Adrenal gland (tissue), 12 donors: ENCODE results near the gene STOML1. TPM values are rescaled to one million over a fixed set of nuclear protein-coding genes. Genes with fewer than 3 reads are reported as not detected.
A peak's percentile ranks its signal among the peaks of the same experiment; 100 is the strongest.

Experiments
- DNase-seq, 7 donors: peaks; one replicate each; pipeline ENCODE4 v3.0.0-alpha.2; 2019 to 2020
- H3K27ac ChIP-seq, 5 donors: fragments of 200-600 bp; sonication (generic) in 4 of 5; 1 replicate in 3 of 5; 2 replicates in 2 of 5; pipeline versions ENCODE4 v1.5.1 to v1.8.0; 2016 to 2020; ENCODE audit warnings: mild to moderate bottlenecking in 1 of 5
- H3K27me3 ChIP-seq: fragments of 200-600 bp; 2 replicates; pipeline ENCODE4 v1.8.0; 2021
- H3K36me3 ChIP-seq, 2 donors: fragments of 200-600 bp; replicated peaks in 1 of 2; 1 replicate in 1 of 2; 2 replicates in 1 of 2; pipeline versions ENCODE4 v1.5.1 to v1.8.0; 2018 to 2022
- H3K4me1 ChIP-seq, 2 donors: fragments of 200-600 bp; replicated peaks in 1 of 2; 1 replicate in 1 of 2; 2 replicates in 1 of 2; pipeline versions ENCODE4 v1.5.1 to v1.8.0; 2018 to 2021
- H3K4me3 ChIP-seq, 4 donors: fragments of 200-600 bp; sonication (generic) in 3 of 4; one replicate each; pipeline ENCODE4 v1.5.1; 2016 to 2018
- H3K9me3 ChIP-seq, 3 donors: fragments of 200-600 bp; sonication (generic) in 1 of 3; replicated peaks in 1 of 3; 1 replicate in 2 of 3; 2 replicates in 1 of 3; pipeline versions ENCODE4 v1.5.1 to v1.8.0; 2016 to 2021
- POLR2A ChIP-seq, 2 donors: fragments of 450-650 bp; IDR thresholded peaks; one replicate each; pipeline ENCODE4 v1.6.1; 2017; ENCODE audit warnings: antibody characterized with exemption in 2 of 2, mild to moderate bottlenecking in 2 of 2, moderate library complexity in 1 of 2
- WGBS, 4 donors: extraction: QIAGEN DNeasy Blood & Tissue Kit in 2 of 4; methylation state at CpG; one replicate each; pipeline versions ENCODE4 v1.1.5 to v1.1.7; 2013 to 2017; 5-methylcytosine and 5-hydroxymethylcytosine counted together
- intact Hi-C, 2 donors: fragments of 100-400 bp; cut with DNase I; formaldehyde crosslinking; loops; one replicate each; pipeline versions ENCODE4 v1.14.1 to v1.15.0; 2022 to 2023
- polyA plus RNA-seq, 3 donors: library from polyadenylated mRNA; stranded (reverse); fragments of 200-250 nt in 2 of 3; fragments of 350-450 nt in 1 of 3; fragmentation: Illumina TruSeq in 1 of 3; extraction: RNeasy Lipid Tissue Mini Kit (QIAGEN cat#74804) in 1 of 3; gene quantifications; one replicate each; pipeline ENCODE4 v1.2.3, GENCODE V29; 2013 to 2014
- total RNA-seq, 9 donors: library from RNA; depleted of rRNA in 4 of 9; stranded (reverse); fragments of >200 nt in 4 of 9; fragments of 120-200 nt in 1 of 9; fragmentation: NEBNext Ultra II Directional in 1 of 9; extraction: Animal tissue kit (Norgen Biotek cat#: 25700) in 1 of 9; gene quantifications; one replicate each; pipeline versions ENCODE4 v1.1.0 to v1.2.4, GENCODE V29; 2013 to 2023
- TF ChIP-seq, protein P1 (sequence below), 6 experiments: fragments of 450-650 bp in 4 of 6; fragments of 200-600 bp in 2 of 6; sonication (generic) in 1 of 6; IDR thresholded peaks; 1 replicate in 5 of 6; 2 replicates in 1 of 6; pipeline versions ENCODE4 v1.5.1 to v1.8.0; 2016 to 2021; ENCODE audit warnings: antibody characterized with exemption in 6 of 6, mild to moderate bottlenecking in 2 of 6, moderate library complexity in 1 of 6
- donor health status: healthy with polysubstance abuse.
- donor health status: Bipolar disorder and iron deficiency.
- donor health status: DM: yes; HTN: yes; CAD: no.
- donor health status: DM: no; HTN: no; CAD: no.
- donor health status: DM: no; HTN: no; CAD: no.
- donor health status: DM: yes; HTN: yes; CAD: no.

The STOML1 gene
- total and polyA plus RNA-seq, 12 donors: 8.6 to 92.2 (median 29.6) TPM

DNA sequence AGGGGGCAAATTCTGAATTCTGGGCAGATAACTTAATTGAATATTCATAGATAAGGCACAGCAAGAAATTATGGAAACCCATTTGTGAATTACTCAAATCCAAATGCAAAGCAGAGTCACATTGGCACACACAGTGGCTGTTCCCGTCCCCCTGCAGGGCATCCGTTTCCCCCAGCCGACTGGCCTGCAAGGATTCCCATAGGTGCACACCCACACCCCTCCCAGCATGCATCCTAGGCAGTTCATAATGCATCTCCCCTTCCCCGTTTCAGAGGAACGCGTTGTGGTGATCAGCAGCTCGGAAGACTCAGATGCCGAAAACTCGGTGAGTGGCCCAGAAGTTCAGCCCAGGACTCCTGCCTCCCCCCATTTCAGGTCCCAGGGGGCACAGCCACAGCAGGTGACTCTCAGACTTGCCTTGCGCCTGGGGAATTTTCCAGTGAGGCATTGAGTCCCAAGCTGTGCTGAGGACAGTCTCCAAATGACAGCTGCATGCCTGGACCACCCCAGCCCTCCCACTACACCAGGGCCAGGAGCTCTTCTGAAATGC, 42.2 kb upstream of the STOML1 start:
- intact Hi-C loops: no loop called here

DNA sequence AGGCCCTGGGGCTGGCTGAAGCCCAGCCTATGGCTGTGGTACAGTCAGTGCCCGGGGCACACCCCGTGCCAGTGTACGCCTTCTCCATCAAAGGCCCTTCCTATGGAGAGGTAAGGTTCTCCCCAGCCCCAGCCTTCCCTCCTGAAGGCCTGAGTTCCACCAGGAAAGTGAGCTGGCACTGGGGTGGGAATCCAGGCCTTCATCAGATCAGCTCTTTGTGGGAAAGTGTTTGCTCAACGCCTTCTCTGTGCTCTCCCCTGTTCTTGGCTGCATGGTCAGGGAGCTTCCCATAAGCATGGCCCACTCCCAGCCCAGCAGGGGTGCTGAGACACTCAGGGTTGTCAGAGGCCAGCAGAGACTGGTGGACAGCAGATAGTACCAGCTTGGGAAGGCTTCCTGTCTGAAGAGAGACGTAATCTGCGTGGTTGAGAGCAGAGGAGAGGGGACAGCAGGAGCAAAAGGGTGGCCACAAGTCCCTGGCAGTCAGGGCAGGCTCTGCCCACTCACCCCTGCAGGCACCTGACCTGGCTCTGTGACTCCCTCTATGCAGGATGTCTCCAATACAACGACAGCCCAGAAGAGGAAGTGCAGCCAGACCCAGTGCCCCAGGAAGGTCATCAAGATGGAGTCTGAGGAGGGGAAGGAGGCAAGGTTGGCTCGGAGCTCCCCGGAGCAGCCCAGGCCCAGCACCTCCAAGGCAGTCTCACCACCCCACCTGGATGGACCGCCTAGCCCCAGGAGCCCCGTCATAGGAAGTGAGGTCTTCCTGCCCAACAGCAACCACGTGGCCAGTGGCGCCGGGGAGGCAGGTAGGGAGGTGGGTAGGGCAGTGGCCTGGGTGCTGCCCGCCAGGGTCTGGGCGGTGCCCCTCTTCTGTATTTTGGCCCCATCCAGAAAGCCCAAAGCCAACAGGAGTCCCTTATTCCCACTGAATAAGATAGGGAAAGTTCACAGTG, 40.8 kb upstream of the STOML1 start:
- H3K4me3 ChIP-seq: no peak overlapping the region
- peaks cover 0 to 42% of the 10 kb centered on the region in 2 donors for H3K36me3 ChIP-seq
- intact Hi-C loops: no loop called here
- peak overlapping the region in 1 of 5 donors; percentile 36 for H3K27ac ChIP-seq
- no peaks in the 10 kb centered on the region for H3K27me3 ChIP-seq
- H3K9me3 ChIP-seq: no peaks in the 10 kb centered on the region
- no peak for DNase-seq
- 80 to 92% (median 83%) methylated on average over 7 to 16 of the region's 16 CpGs for WGBS, 4 donors
- TF ChIP-seq, protein P1, sequence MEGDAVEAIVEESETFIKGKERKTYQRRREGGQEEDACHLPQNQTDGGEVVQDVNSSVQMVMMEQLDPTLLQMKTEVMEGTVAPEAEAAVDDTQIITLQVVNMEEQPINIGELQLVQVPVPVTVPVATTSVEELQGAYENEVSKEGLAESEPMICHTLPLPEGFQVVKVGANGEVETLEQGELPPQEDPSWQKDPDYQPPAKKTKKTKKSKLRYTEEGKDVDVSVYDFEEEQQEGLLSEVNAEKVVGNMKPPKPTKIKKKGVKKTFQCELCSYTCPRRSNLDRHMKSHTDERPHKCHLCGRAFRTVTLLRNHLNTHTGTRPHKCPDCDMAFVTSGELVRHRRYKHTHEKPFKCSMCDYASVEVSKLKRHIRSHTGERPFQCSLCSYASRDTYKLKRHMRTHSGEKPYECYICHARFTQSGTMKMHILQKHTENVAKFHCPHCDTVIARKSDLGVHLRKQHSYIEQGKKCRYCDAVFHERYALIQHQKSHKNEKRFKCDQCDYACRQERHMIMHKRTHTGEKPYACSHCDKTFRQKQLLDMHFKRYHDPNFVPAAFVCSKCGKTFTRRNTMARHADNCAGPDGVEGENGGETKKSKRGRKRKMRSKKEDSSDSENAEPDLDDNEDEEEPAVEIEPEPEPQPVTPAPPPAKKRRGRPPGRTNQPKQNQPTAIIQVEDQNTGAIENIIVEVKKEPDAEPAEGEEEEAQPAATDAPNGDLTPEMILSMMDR (IDR thresholded peaks at IDR 0.05): no peak
- no peak for TF ChIP-seq POLR2A (IDR thresholded peaks at IDR 0.05)
- no peaks in the 10 kb centered on the region for H3K4me1 ChIP-seq

More for the DNA sequence above, 42.2 kb upstream of the STOML1 start:
- Histone ChIP-seq H3K9me3 (no peaks in the 10 kb centered on the region), H3K36me3 (peaks cover 0 to 42% of the 10 kb centered on the region in 2 donors), H3K27me3 (no peaks in the 10 kb centered on the region), H3K4me1 (no peaks in the 10 kb centered on the region), H3K27ac (no peak overlapping the region), H3K4me3 (no peak overlapping the region)
- TF ChIP-seq, protein P1 (IDR thresholded peaks at IDR 0.05): no peak
- TF ChIP-seq POLR2A (IDR thresholded peaks at IDR 0.05): no peak
- no peak for DNase-seq
- WGBS, 4 donors: 60 to 89% (median 86%) methylated on average over 3 to 10 of the region's 10 CpGs

DNA sequence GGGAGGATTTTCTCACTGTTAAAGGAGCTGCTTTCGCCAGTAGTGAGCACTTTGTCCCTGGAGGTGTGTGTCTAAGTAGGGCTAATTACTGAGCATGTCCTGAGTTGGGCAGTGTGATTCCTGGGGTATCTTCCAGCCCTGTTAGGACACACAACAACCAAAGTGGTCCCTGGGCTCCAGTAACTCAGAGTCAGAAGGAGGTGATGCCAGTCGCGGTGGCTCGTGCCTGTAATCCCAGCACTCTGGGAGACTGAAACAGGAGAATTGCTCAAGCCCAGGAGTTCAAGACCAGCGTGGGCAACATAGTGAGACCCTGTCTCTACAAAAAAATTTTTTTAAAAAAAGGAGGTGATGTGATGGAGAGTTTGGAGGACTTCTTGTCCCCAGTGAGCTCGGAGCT, 40.0 kb upstream of the STOML1 start:
- H3K4me3 ChIP-seq: no peak overlapping the region
- H3K27ac ChIP-seq: no peak overlapping the region
- peaks cover 0 to 49% of the 10 kb centered on the region in 2 donors for H3K36me3 ChIP-seq
- no peak for DNase-seq
- H3K4me1 ChIP-seq: no peaks in the 10 kb centered on the region
- intact Hi-C loops: no loop called here
- H3K27me3 ChIP-seq: no peaks in the 10 kb centered on the region
- TF ChIP-seq, protein P1 (IDR thresholded peaks at IDR 0.05): no peak
- no peak for TF ChIP-seq POLR2A (IDR thresholded peaks at IDR 0.05)
- H3K9me3 ChIP-seq: no peaks in the 10 kb centered on the region
- 94 to 96% (median 95%) methylated on average over 6 of the region's 6 CpGs for WGBS, 4 donors

DNA sequence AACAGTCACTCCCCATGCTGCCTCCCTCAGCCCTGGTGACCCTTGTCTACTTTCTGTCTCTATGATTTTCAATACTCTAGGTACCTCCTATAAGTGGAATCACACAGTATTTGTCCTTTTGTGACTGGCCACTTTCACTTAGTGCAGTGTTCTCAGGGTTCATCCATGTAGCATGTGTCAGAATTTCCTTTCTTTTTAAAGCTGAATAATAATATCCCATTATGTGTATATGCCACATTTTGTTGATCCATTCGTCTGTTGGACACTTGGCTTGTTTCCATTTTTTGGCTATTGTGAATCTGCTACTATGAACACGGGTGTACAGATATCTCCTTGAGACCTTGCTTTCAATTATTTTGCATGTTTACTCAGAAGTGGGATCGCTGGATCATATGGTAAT, 36.6 kb upstream of the STOML1 start:
- H3K27me3 ChIP-seq: no peaks in the 10 kb centered on the region
- no peak overlapping the region for H3K27ac ChIP-seq
- 57 to 73% (median 63%) methylated on average over 3 of the region's 3 CpGs for WGBS, 4 donors
- H3K4me3 ChIP-seq: no peak overlapping the region
- H3K4me1 ChIP-seq: peaks cover 3 to 4% of the 10 kb centered on the region in 2 donors
- peaks cover 0 to 51% of the 10 kb centered on the region in 2 donors for H3K36me3 ChIP-seq
- no peak for DNase-seq
- TF ChIP-seq, protein P1 (IDR thresholded peaks at IDR 0.05): no peak
- TF ChIP-seq POLR2A (IDR thresholded peaks at IDR 0.05): no peak
- intact Hi-C loops: no loop called here
- H3K9me3 ChIP-seq: no peaks in the 10 kb centered on the region
